Renal cortex interstitium (tissue), 15 donors: ENCODE results near the gene SERTAD3. TPM values are rescaled to one million over a fixed set of nuclear protein-coding genes. Genes with fewer than 3 reads are reported as not detected.
"Not testable (repeated sequence)": the region's sequence is repeated elsewhere in the genome, so short reads cannot be mapped to it uniquely, and the experiment has no call there.

Experiments
- DNase-seq, 11 donors: peaks; one replicate each; pipeline ENCODE4 v3.0.0-alpha.2; 2013; ENCODE audit warnings: low read depth in 9 of 11, low spot score in 4 of 11; ENCODE audit errors: extremely low read depth in 1 of 11
- long read RNA-seq, 16 experiments: transcript quantifications; one replicate each; lab custom pipeline, GENCODE V29; 2026
- polyA plus RNA-seq, 3 donors: library from polyadenylated mRNA; unstranded; fragments of 120-200 nt; gene quantifications; one replicate each; pipeline ENCODE4 v1.2.1, GENCODE V29; 2013; ENCODE audit not compliant: insufficient read length in 3 of 3

SERTAD3 gene
- 10 to 100 TPM; 33.0 to 38.5 (median 34.6) TPM for polyA plus RNA-seq
- long read RNA-seq, donor 1, transcript SERTAD3-201 (2 exons, 1,734 nt) = major isoform, 8 of 9 reads
- long read RNA-seq, donor 1, partial matches to known transcripts = 0 of 9 reads
- long read RNA-seq, donor 1, other reads (novel, unspliced or antisense) = 0 of 9 reads
- long read RNA-seq, donor 2, transcript SERTAD3-201 (2 exons, 1,734 nt) = major isoform, 10 of 10 reads
- long read RNA-seq, donor 2, partial matches to known transcripts = 0 of 10 reads
- long read RNA-seq, donor 2, other reads (novel, unspliced or antisense) = 0 of 10 reads
- long read RNA-seq, donor 3, transcript SERTAD3-201 (2 exons, 1,734 nt) = major isoform, 17 of 17 reads
- long read RNA-seq, donor 3, partial matches to known transcripts = 0 of 17 reads
- long read RNA-seq, donor 3, other reads (novel, unspliced or antisense) = 0 of 17 reads
- long read RNA-seq, donor 4, partial matches to known transcripts = 0 of 3 reads
- long read RNA-seq, donor 4, other reads (novel, unspliced or antisense) = 0 of 3 reads
- long read RNA-seq, donor 5, transcript SERTAD3-201 (2 exons, 1,734 nt) = major isoform, 18 of 20 reads
- long read RNA-seq, donor 5, partial matches to known transcripts = 0 of 20 reads
- long read RNA-seq, donor 5, other reads (novel, unspliced or antisense) = 0 of 20 reads
- long read RNA-seq, donor 6, partial matches to known transcripts = 0 of 4 reads
- long read RNA-seq, donor 6, other reads (novel, unspliced or antisense) = 0 of 4 reads
- long read RNA-seq, donor 7, transcript SERTAD3-201 (2 exons, 1,734 nt) = major isoform, 13 of 14 reads
- long read RNA-seq, donor 7, partial matches to known transcripts = 0 of 14 reads
- long read RNA-seq, donor 7, other reads (novel, unspliced or antisense) = 0 of 14 reads
- long read RNA-seq, donor 8, transcript SERTAD3-201 (2 exons, 1,734 nt) = major isoform, 8 of 8 reads
- long read RNA-seq, donor 8, partial matches to known transcripts = 0 of 8 reads
- long read RNA-seq, donor 8, other reads (novel, unspliced or antisense) = 0 of 8 reads
- long read RNA-seq, donor 9, transcript SERTAD3-201 (2 exons, 1,734 nt) = major isoform, 11 of 18 reads
- long read RNA-seq, donor 9, partial matches to known transcripts = 5 of 18 reads
- long read RNA-seq, donor 9, other reads (novel, unspliced or antisense) = 0 of 18 reads
- long read RNA-seq, donor 10, transcript SERTAD3-201 (2 exons, 1,734 nt) = major isoform, 13 of 15 reads
- long read RNA-seq, donor 10, partial matches to known transcripts = 0 of 15 reads
- long read RNA-seq, donor 10, other reads (novel, unspliced or antisense) = 0 of 15 reads
- long read RNA-seq, donor 11, transcript SERTAD3-201 (2 exons, 1,734 nt) = major isoform, 9 of 11 reads
- long read RNA-seq, donor 11, partial matches to known transcripts = 0 of 11 reads
- long read RNA-seq, donor 11, other reads (novel, unspliced or antisense) = 0 of 11 reads
- long read RNA-seq, donor 12, partial matches to known transcripts = 0 of 2 reads
- long read RNA-seq, donor 12, other reads (novel, unspliced or antisense) = 0 of 2 reads
- long read RNA-seq, donor 13, transcript SERTAD3-201 (2 exons, 1,734 nt) = major isoform, 20 of 20 reads
- long read RNA-seq, donor 13, partial matches to known transcripts = 0 of 20 reads
- long read RNA-seq, donor 13, other reads (novel, unspliced or antisense) = 0 of 20 reads
- long read RNA-seq, donor 14, transcript SERTAD3-201 (2 exons, 1,734 nt) = major isoform, 14 of 16 reads
- long read RNA-seq, donor 14, partial matches to known transcripts = 0 of 16 reads
- long read RNA-seq, donor 14, other reads (novel, unspliced or antisense) = 0 of 16 reads
- long read RNA-seq, donor 15 = 0 reads
- long read RNA-seq, donor 16, transcript SERTAD3-201 (2 exons, 1,734 nt) = major isoform, 22 of 22 reads
- long read RNA-seq, donor 16, partial matches to known transcripts = 0 of 22 reads
- long read RNA-seq, donor 16, other reads (novel, unspliced or antisense) = 0 of 22 reads

- peak; percentile 90 to 97 (median 96) for DNase-seq
These were observed at the start of gene SERTAD3 for GRCh38 chr19:40444000-40444824. Gene SERTAD3, minus strand, starts transcription at chr19:40444335. Its CDS starts 2,255 bp downstream, at chr19:40442080.

- no peak for DNase-seq
These were observed 49.6 kb upstream of the SERTAD3 start for GRCh38 chr19:40493778-40494177.

GRCh38 chr19:40492274-40492673 lies 48.1 kb upstream of the SERTAD3 start:
- DNase-seq = no peak

GRCh38 chr19:40489882-40490230 lies 45.7 kb upstream of the SERTAD3 start:
- DNase-seq = no peak

GRCh38 chr19:40486017-40486416 lies 41.9 kb upstream of the SERTAD3 start:
- no peak for DNase-seq

- not testable (repeated sequence) for DNase-seq
These were observed 31.9 kb upstream of the SERTAD3 start for GRCh38 chr19:40475878-40476644.

GRCh38 chr19:40474737-40475136 lies 30.6 kb upstream of the SERTAD3 start:
- DNase-seq = no peak

- no peak for DNase-seq
These were observed 28.4 kb upstream of the SERTAD3 start for GRCh38 chr19:40472516-40472915.

GRCh38 chr19:40471111-40471510 lies 27.0 kb upstream of the SERTAD3 start:
- no peak for DNase-seq

GRCh38 chr19:40469011-40469410 lies 24.9 kb upstream of the SERTAD3 start:
- no peak for DNase-seq

- no peak for DNase-seq
These were observed 23.0 kb upstream of the SERTAD3 start, which contains the start of gene SPTBN4 for GRCh38 chr19:40466985-40467734. Gene SPTBN4, plus strand, starts transcription at chr19:40467001. Its CDS starts 5,621 bp downstream, at chr19:40472622.

- DNase-seq = peak in 2 of 11 donors; percentile 27 to 28
These were observed 22.3 kb upstream of the SERTAD3 start for GRCh38 chr19:40466219-40466984.

GRCh38 chr19:40465557-40466218 lies 21.6 kb upstream of the SERTAD3 start, which contains the start of gene BLVRB:
Gene BLVRB, minus strand, starts transcription at chr19:40465745. Its CDS starts 57 bp downstream, at chr19:40465688.
- peak; percentile 97 to 100 (median 99) for DNase-seq

GRCh38 chr19:40465025-40465556 lies 21.0 kb upstream of the SERTAD3 start:
- DNase-seq = peak in 1 of 11 donors; percentile 8
